NCI-H82 treated with DMSO at 0.1 percent for 48 hours (cell line): ENCODE results near the gene GEN1.
A peak's percentile ranks its signal among the peaks of the same experiment; 100 is the strongest.

Experiments used
- DNase-seq: peaks from one replicate; lab custom pipeline; 2025; ENCODE audit not compliant: unreplicated experiment; lab: John Stamatoyannopoulos, UW

GEN1 gene

DNA sequence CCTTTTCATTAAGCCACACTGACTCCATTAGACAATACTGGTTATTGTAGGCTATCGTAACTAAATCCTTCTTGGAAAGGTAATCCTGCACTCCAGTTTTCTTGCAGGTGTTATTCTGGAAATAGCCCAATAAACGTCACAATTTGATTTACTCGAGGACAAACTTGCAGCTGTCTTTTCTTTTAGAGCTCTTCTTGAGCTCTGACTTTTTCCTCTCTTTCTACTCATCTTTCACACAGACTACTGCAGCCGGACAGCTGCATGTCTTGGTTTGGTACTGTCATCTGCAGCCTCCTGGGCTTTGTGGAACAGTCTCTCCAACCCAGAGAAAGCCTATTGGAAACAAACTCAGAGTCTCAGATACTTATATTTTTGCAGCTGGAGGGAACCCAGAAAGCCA lies 39.4 kb downstream of the GEN1 start:
- no peak for DNase-seq

DNA sequence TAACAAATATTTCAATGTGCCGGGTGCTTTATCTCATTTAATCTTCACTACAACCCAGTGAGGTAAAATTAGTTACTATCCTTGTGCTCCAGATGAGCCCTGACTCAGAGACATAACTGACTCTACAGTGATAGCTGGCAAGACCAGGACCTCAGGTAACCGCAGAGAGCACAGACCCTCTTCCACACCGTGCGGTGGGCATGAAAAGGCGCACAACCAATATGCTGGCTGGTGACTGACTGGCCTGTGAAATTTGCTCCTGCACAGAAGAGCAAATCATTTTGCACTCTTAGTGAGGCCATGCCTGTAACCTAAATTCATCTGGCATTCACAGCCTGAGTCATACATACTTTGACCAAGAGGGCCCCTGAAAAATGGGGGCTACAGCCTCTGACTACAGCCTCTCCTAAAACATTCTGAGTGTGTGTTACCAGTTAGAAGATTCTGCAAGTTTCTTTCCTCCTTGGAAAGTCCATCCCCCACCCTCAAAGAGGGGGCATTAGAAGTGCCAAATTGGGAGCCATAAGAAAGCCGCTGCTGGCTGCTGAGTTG lies 39.9 kb downstream of the GEN1 start:
- no peak for DNase-seq

DNA sequence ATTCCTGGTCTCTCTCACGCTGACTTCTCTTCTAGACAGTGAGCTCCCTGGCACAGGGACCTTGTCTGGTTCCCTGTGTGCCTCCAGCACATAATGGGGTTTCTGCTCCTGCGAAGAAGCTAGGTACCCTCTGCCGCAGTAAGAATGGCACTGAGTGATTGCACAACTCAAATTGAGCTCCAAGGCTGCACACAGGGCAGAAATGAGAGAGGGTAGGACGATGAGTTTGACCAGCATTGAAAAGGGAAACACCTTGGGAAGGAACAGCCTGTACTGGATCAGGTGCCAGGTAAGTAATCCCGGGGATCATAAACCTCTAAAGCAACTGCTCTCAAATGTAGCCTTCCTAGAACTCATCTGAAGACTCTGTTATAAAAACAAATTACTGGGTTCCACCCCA lies 41.4 kb downstream of the GEN1 start:
- DNase-seq: no peak

GRCh38 chr2:17798338-17798737 lies 44.4 kb downstream of the GEN1 start:
- DNase-seq: no peak

GRCh38 chr2:17799301-17800120 lies 45.6 kb downstream of the GEN1 start:
- no peak for DNase-seq

DNA sequence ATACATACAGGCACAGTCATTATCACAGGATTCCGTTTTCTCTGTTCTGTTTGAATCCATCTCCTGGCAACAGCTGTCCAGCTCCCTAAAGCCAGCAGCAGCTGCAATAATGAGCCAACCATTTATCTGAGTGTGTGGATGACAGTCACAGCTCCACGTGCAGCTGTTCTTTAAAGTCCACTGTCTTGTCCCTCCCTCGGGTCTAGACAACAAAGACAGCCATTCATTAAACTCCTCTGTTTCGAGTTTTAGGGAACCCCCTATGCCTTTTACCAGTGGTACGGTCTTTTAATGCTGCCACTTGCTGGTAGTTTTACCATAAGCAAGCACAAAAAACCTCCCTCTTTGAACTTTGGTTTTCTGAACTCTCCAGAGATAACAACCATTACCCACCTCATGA lies 46.3 kb downstream of the GEN1 start:
- DNase-seq: no peak

DNA sequence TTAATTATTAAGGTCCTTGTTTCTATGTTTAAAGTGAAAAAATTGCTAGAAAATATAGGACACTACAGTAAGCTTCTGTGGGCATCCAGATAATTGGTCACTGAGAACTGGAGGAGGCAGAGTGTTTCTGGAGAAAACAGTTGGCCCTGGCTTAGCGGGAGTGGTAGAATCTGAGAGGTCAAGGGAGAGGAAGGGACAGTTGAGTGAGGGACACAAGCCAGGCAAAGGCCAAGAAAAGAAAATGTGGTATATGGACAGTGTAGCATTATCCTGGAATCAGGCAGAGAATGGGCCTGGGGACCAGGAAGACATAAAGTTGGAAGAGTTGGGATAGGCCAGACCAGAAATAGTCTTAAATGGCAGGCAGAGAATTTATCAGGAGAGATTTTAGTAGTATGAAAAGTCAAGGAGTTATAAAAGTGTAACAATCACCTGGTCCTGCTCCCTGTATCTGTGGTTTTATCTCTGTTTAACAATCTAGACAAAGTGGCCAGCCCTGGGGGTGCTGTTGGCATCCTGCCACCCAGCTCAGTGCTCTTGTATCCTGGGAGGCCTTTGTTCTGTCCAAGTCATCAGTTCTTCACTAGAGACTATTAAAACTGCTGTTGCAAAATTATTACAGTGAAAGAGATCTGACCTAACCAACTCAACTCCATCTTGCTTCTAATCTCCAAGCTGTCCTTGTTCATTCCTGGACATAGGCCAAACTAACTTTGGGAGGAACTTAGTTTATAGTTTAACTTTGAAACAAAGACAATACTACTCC lies 46.9 kb downstream of the GEN1 start:
- no peak for DNase-seq

DNA sequence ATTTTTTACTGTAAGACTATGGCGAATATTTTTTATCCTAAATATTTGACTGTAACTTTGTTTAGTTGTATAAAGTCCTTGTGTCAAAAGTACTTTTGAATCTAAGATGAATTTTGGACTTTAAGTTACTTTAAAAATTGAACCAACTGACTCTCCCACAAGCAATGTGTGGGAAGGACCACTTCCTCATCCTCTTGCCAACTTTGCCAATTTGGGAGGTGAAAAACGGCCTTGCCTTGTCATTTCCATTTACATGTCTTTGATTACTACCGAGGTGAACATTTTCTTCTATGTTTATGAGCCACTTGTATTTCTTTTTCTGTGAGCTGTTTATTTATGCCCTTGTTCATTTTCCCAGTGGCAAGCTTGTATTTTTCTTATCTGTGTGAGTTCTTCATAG lies 49.6 kb downstream of the GEN1 start:
- DNase-seq: no peak

GRCh38 chr2:17804358-17804757 lies 50.4 kb downstream of the GEN1 start:
- DNase-seq: no peak

DNA sequence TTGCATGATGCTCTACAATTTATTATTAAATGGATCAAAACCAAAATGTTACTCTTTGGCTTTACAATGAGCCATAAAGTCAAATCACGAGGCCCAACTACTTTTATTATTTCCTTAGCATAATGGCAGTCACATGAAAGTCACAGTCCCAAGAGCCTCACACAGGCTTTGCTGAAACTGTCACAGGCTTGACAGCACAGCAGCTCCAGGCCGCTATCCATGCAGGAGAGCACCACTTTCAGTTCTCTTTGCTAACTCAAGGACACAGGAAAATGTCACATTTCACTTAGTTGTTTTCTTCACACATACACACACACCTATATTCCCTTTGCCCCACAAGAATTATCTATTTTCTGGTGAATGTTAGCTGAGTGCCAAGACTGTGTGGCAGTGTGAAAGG lies 51.2 kb downstream of the GEN1 start:
- no peak for DNase-seq

- no peak for DNase-seq
Observed at GRCh38 chr2:17805717-17806363, 51.9 kb downstream of the GEN1 start.

DNA sequence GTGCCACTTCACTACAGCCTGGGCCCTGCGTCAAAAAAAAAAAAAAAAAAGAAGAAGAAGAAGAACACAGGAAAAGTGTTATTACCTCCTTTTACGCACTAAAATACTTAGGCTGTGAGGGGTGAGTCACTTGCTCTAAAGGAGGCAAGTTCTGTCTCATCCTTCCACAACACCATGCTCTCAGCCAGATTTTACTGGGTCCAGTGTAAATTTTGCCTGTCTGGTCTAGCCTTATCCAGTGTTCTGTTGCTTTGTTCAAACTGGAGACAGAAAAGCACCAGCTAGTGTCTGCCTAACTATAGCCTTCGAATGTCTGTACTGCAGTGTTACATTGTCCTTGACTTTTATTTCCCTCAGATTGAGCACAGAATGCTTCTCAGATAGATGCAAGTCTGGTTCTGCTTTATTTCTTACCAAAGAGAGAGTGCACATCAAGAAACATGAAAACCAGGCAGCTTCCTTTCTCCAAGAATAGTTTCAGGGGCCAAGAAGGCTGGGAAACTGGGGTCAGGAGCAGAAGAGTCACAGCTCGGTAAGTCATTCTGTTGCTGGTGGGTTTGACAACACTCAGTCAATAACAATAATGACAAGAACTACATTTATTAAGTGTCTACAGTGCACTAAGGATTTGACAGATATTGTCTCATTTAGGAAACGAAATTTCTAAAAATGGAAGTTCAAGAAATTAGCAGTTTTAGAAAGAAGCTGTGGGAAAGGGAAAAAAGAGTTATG lies 59.2 kb downstream of the GEN1 start:
- peak; percentile 41 for DNase-seq

GRCh38 chr2:17813742-17814473 lies 60.0 kb downstream of the GEN1 start:
- no peak for DNase-seq

GRCh38 chr2:17814601-17815000 lies 60.7 kb downstream of the GEN1 start:
- DNase-seq: no peak

- DNase-seq: no peak
Observed at GRCh38 chr2:17815468-17816184, 61.7 kb downstream of the GEN1 start.

DNA sequence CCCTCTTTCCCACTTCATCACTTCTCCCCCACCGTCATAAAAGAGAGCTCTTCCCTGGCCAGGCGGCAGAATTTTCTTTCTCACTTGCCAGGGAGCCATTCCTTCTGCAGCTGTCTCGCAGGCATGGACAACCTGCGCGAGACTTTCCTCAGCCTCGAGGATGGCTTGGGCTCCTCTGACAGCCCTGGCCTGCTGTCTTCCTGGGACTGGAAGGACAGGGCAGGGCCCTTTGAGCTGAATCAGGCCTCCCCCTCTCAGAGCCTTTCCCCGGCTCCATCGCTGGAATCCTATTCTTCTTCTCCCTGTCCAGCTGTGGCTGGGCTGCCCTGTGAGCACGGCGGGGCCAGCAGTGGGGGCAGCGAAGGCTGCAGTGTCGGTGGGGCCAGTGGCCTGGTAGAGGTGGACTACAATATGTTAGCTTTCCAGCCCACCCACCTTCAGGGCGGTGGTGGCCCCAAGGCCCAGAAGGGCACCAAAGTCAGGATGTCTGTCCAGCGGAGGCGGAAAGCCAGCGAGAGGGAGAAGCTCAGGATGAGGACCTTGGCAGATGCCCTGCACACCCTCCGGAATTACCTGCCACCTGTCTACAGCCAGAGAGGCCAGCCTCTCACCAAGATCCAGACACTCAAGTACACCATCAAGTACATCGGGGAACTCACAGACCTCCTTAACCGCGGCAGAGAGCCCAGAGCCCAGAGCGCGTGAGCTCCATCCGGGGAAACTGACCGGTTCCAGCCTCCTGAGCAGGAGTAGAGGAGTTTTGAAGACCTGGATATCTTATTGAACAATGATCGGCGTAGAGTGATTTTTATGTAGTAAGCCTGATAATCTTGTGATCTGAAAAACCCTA lies 62.7 kb downstream of the GEN1 start, which contains the start of gene MSGN1:
MSGN1 (plus strand) TSS at position 65 of the 850 bp plus-strand sequence; CDS start at position 124, 59 bp downstream.
- no peak for DNase-seq

GRCh38 chr2:17818235-17818815 lies 64.4 kb downstream of the GEN1 start:
- no peak for DNase-seq

- DNase-seq: no peak
Observed at GRCh38 chr2:17821080-17821479, 67.1 kb downstream of the GEN1 start.
